HG02938 (cell line): Measurements from ENCODE around the gene KCTD3.

Experiments used
- ATAC-seq: cut with Tn5 transposase; IDR thresholded peaks from one replicate; pipeline ENCODE4 v1.9.1; 2021; ENCODE audit warnings: mild to moderate bottlenecking, moderate library complexity; ENCODE audit not compliant: unreplicated experiment

Gene KCTD3

GRCh38 chr1:215566556-215567490, at the start of gene KCTD3:
TSS of gene KCTD3 (plus strand) at chr1:215567304. CDS start at chr1:215567686, 382 bp downstream.
- ATAC-seq, result peak; percentile 44

- no peak for ATAC-seq
Observed at GRCh38 chr1:215517441-215517891, 49.6 kb upstream of the KCTD3 start.

DNA sequence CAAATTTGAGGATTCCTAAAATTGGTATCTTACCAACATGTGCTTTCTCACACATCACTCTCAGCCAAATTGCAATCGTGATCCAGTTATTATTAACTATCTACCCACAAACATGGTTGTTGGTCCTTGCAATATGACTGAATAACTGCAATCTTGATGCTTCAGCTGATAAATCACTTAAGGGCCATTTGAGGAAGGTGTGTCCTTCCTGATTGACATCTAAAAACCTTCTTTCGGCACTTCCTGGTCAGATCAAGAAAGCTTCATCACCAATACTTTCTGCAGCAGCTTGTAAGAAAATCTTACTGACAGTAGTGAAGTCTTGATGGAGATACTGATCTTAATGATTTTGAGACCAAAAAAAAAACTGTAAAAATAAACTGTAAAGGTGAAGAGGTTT, 48.5 kb upstream of the KCTD3 start:
- ATAC-seq, result no peak

- no peak for ATAC-seq
Observed at GRCh38 chr1:215521279-215521678, 45.8 kb upstream of the KCTD3 start.

- ATAC-seq, result no peak
Observed at GRCh38 chr1:215523128-215523861, 43.8 kb upstream of the KCTD3 start.

GRCh38 chr1:215523906-215524305, 43.2 kb upstream of the KCTD3 start:
- no peak for ATAC-seq

- ATAC-seq, result no peak
Observed at GRCh38 chr1:215526147-215526845, 40.8 kb upstream of the KCTD3 start.

DNA sequence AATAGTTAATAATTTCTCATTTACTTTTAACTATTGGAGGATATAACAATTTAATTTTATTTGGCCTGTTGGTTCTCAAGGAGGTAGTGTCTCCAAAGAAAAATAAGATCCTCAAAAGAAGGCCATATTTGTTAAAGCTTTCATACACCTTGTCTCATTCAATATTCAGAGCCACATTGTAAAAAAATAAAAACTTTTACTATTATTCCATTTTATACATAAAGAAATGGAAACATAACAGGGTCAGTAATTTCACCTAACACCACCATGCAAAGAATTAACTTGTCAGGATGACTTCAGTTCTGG, 40.3 kb upstream of the KCTD3 start:
- no peak for ATAC-seq

GRCh38 chr1:215529111-215529510, 38.0 kb upstream of the KCTD3 start:
- ATAC-seq, result peak; percentile 77

GRCh38 chr1:215529571-215529970, 37.5 kb upstream of the KCTD3 start:
- no peak for ATAC-seq

DNA sequence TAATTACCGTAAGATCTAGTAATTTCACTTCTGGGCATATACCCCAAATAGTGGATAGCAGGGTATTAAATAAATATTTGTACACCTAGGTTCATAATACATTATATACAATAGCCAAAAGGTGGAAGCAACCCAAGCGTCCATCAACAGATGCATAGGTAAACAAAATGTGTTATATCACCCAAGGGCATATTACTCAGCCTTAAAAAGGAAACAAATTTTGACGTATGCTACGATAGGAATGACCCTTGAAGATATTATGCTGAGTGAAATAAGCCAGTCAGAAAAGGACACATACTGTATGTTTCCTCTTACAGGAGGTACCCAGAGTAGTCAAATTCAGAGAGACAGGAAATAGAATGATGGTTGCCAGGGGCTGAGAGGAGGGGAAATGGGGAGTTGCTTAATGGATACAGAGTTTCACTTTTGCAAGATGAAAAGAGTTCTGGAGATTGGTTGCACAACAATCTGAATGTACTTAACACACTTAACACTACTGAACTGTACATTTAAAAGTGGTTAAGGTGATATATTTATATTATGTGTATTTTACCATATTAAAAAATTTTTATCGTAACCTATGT, 36.6 kb upstream of the KCTD3 start:
- ATAC-seq, result no peak

- ATAC-seq, result no peak
Observed at GRCh38 chr1:215539803-215540570, 27.1 kb upstream of the KCTD3 start.

DNA sequence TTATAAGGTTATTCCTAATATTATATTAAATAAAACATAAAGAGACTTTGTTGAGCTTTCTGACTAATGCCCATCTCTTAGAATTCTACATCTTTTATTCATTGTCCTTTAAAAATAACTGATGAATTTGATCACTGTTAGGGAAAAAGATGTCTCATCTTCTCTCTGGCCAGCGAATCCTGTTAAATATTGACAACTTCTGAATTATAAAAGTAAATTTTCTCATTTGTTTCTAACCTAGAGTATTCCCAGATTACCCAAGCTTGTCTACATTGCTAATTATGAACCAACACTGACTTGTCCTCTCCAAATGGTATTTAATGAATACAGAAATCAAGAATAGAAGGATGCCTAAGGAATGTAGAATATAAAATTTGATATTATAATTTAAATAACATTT, 24.8 kb upstream of the KCTD3 start:
- no peak for ATAC-seq

DNA sequence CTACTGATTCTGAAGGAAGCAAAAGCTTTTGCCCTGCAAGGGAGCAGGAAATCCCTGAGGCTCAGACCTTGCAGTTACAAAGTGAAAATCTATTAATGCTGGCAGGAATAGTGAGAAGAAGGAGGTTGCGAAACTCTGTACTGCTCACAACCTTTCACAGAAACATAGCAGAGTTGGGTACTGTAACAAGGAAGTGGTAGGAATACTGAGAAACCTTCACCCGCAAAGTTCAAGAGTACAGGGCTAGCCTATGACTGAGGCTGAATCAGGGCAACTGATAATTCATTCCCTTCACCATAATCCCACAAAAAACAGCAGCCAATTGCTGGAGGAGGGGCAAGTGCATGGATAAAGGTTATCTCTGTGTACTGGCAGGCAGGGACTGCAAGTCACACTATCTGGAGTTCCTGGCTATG, 23.9 kb upstream of the KCTD3 start:
- ATAC-seq, result peak; percentile 91

DNA sequence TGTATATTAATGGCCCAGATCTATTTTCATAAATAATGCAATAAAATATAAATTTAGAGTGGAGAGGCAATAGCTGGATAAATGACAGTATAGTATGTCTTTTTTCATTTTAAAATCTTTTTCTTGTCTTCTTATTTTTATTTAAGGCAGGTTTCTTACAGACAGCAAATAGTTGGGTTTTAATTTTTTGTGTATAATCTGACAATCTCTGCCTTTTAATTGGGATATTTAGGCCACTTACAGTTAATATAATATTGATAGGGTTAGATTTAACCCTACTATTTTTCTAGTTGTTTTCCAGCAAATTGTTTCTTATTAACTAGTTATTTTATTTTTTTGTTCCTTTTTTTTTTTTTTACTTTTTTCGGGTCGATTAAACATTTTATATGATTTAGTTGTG, 23.3 kb upstream of the KCTD3 start:
- ATAC-seq, result no peak

- ATAC-seq, result no peak
Observed at GRCh38 chr1:215544566-215544965, 22.5 kb upstream of the KCTD3 start.

- no peak for ATAC-seq
Observed at GRCh38 chr1:215545096-215545495, 22.0 kb upstream of the KCTD3 start.

- no peak for ATAC-seq
Observed at GRCh38 chr1:215547011-215547410, 20.1 kb upstream of the KCTD3 start.

- ATAC-seq, result no peak
Observed at GRCh38 chr1:215551806-215552205, 15.3 kb upstream of the KCTD3 start.

DNA sequence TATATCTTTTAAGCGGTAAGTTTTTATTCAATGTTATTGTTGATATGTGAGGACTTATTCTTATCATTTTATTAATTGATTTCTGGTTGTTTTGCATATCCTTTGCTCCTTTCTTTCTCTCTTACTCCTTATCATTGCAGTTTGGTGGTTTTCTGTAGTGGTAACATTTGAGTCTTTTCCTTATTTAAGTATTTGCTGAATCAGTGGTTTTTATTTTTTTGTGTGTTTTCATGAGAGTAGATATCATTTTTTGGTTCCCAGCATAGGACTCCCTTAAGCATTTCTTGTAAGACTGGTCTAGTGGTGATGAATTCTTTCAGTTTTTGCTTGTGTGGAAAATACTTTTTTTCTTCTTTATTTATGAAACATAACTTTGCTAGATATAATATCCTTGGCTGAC, 12.2 kb upstream of the KCTD3 start:
- no peak for ATAC-seq
